Keratinocyte (primary cell): ENCODE results near the gene ANKRD44.

ENCODE experiments used
- CTCF ChIP-seq, 3 experiments: IDR thresholded peaks in 1 of 3; conservative IDR thresholded peaks in 1 of 3; optimal IDR thresholded peaks in 1 of 3; 2 replicates in 2 of 3; 3 replicates in 1 of 3; pipeline versions ENCODE3 to v1.5.1; 2011; ENCODE audit warnings: low read length in 3 of 3, mild to moderate bottlenecking in 3 of 3, moderate library complexity in 2 of 3, control low read depth in 1 of 3, inconsistent platforms in 1 of 3; ENCODE audit not compliant: insufficient read depth in 2 of 3; ENCODE audit errors: extremely low read depth in 1 of 3
- EZH2 ChIP-seq: IDR thresholded peaks from one replicate; pipeline ENCODE4 v1.6.1; 2012; ENCODE audit warnings: inconsistent platforms, mild to moderate bottlenecking, low read length, moderate library complexity

GRCh38 chr2:197037863-197038398, 272.6 kb downstream of the ANKRD44 start:
- TF ChIP-seq CTCF (optimal IDR thresholded peaks at IDR 0.05 in 1 of 3, IDR thresholded peaks at IDR 0.05 in 1 of 3, conservative IDR thresholded peaks at IDR 0.05 in 1 of 3; ENCODE audit: extremely low read depth in 1 of 3, insufficient read depth in 2 of 3, low read length in 3 of 3) (peak in 1 of 3 experiments; percentile 19), EZH2 (no peak)
